OCI-LY3 (cell line): Measurements from ENCODE around the gene OPCML.

Experiments
- CTCF ChIP-seq: fragments of 200-600, 300-600 bp; sonication (generic); IDR thresholded peaks from 2 replicates; pipeline ENCODE4 v1.5.1; 2014; ENCODE audit warnings: antibody characterized with exemption, low read length, low read depth
- EZH2phosphoT487 ChIP-seq: fragments of 200-600 bp; shearing (Covaris generic); IDR thresholded peaks from 2 replicates; pipeline ENCODE4 v1.6.1; 2018; ENCODE audit warnings: antibody characterized with exemption, mixed run types, low read depth

GRCh38 chr11:133551064-133551463 is 18.8 kb upstream of the OPCML start:
- TF ChIP-seq CTCF (no peak), EZH2phosphoT487 (no peak)
